Stromal cell of bone marrow (primary cell): ENCODE data around the gene NTNG1.

ENCODE experiments used
- DNase-seq: peaks from one replicate; pipeline ENCODE4 v3.0.0-alpha.2; 2012; ENCODE audit warnings: low read depth

Gene NTNG1

DNA sequence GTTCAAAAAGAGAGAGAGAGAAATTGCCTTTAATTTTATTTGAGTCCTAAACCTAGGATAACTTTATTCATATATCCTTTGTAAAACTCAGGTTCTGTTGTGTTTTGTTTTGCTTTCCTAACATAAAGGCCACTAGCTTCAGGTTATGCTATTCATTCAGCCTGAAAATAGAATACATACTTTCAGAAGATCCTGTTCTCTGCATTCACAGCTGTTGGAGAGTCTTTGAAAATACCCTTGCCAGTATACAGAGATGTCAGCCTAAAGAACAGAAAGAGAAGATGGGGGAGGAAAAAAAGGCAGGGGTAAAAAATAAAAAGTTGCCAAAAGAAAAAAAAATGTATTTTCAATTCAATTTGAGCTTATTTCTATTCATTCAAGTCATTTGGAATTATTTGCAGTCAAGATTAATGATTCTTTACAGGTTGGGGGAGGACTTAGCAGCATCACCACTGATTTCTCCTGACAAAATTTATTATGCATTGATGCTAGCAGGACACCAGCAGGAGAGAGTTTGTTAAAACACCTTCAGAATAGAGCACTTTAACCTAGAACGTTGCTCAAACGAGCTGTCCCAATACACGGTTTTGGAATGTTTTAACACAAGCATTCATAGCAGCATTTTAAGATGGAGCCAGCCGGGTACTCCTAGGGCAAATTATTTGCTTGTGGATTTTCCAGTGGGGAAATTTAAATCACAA is 318.5 kb downstream of the NTNG1 start:
- no peak for DNase-seq

GRCh38 chr1:107460035-107460434 is 319.2 kb downstream of the NTNG1 start:
- no peak for DNase-seq

DNA sequence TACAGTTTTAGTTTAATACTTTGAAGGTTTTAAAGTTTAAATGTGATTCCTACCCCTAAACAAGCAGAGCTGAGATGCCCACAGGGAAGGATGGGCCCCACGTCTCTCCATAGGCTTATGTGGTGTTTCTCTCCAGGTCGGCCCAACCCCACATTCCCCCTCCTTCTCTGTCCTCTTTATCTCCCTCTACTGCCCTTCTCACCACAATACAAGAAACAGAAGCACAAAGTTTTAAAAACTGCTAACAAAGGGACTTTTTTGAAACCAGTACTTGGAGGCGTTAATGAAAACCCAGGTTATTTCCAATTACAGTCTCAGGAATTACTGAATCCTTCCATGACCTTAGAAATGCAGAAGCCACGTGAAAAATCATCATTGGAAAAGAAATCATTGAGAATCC is 324.0 kb downstream of the NTNG1 start:
- no peak for DNase-seq

GRCh38 chr1:107467286-107467685 is 326.4 kb downstream of the NTNG1 start:
- DNase-seq: no peak

DNA sequence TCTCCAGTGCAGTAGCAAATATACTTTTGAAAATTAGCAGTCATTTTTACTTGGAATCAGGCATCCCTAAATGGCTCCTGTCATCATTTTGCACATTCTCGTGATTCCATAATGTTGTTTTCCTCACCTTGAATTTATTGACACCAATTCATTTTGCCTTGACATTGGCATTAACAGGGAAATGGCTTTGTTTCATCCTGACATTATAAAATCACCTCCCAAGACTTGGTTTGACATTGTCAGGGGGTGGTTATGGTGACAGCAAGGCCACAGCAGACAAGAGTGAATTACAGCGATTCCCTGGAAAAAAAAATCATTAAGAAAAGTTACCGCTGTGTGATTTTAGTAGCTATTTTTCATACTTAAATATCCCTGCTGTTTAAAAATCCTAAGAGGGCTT is 327.0 kb downstream of the NTNG1 start:
- no peak for DNase-seq

DNA sequence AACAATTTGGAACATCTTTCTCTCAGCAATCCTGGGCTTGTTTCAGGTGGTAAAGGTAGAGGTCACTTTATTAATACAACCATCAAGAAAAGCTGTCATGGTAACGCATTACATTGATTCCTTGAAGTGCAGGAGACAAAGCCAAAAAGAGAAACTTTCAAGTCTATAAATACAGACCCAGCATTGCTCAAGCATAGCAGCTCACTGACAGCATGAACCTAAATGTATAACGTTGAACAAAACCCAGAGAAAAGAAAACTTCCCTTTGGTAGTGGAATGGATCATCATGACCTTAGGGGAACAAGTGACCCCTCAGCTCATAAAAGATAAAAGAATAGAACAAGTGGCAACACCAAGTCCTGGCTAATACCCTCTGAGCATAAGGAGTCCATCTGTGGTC is 332.2 kb downstream of the NTNG1 start:
- no peak for DNase-seq

- DNase-seq: no peak
Measured at GRCh38 chr1:107474877-107475612, 334.2 kb downstream of the NTNG1 start.

- DNase-seq: no peak
Measured at GRCh38 chr1:107477233-107477632, 336.4 kb downstream of the NTNG1 start.

DNA sequence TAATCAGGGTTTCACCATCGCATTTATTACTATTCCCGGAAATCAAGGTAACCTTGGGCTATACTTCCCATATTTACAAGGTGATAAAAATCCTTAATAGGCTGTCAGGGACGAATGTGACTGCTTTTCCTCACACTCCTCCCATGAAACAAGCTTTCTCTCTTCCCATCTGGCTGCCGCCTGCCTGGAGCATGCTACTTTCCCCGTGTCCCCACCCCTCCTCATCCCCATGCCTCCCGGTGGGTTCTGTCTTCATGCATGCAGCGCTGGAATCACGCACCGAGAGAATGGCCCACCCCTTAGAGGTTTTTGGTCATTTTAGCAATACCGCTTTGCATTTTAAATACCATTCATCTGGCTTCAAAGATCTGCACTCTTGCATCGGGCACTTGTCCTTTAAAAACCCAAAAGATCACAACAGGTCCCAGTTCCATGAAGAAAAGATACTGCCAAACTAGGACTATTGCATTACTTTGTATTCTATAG is 339.1 kb downstream of the NTNG1 start:
- no peak for DNase-seq

- no peak for DNase-seq
Measured at GRCh38 chr1:107480548-107481415, 339.9 kb downstream of the NTNG1 start.

- no peak for DNase-seq
Measured at GRCh38 chr1:107481756-107482384, 341.0 kb downstream of the NTNG1 start.

- DNase-seq: no peak
Measured at GRCh38 chr1:107483949-107484348, 343.1 kb downstream of the NTNG1 start.

DNA sequence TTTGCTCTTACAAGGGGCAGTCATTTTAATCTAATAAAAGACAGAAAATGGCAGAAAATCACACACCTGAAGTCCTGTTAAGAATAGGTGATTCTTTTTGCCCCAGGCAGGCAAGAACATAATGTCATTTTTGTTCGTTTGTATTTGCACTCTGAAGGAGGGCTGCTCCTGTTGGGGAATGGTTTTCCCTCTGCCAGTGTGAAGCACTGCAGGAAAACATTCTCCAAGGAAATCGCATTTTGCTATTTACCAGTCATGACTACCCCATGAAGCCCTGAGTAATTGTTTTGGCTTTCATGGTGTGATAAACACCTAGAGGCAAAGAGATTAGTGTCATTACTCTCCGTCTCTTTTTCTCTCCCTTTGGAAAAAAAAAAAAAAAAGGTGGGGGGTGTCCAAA is 345.5 kb downstream of the NTNG1 start:
- no peak for DNase-seq

DNA sequence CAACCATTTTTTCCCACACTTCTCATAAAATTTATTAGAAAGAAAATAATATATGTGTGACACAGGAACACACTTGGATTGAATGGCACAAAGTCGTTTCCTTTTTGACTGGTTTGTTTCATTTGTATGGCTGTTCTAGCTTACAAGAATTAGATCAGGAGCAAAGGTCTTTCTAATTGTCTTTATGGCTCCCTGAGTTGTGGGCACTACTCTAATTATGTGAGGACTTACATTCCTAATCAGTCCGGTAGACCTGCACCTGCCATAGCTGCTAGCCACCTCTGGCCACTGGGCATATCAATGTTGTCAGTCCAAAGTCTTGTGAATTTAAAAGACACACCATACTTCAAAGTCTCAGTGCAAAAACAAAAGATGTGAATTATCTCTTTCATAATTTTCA is 346.7 kb downstream of the NTNG1 start:
- DNase-seq: no peak

- no peak for DNase-seq
Measured at GRCh38 chr1:107491582-107491981, 350.7 kb downstream of the NTNG1 start.

DNA sequence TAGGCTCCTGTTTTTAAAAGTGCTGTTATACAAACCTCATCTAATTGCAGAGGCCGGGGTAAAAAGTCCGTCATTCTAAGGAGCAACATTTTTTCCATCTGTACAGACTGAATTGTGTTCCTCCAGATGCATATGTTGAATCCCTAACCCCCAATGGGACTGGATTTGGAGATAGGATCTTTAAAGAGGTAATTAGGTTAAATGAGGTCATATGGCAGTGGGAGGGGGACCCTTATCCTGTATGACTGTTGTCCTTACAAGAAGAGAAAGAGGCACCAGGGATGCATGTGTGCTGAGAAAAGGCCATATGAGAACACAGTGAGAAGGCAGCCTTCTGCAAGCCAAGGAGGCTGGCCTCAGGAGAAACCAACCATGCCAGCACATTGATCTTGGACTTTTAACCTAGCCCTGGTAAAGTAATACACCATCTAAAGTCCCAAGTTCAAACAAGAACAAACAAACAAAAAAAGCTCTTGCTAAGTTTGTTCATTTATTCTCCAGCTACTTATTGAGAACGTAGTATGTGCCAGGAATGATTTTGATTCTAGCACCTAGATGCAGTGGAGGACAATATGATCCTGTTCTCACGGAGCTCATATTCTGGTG is 352.4 kb downstream of the NTNG1 start:
- no peak for DNase-seq

- no peak for DNase-seq
Measured at GRCh38 chr1:107494061-107494460, 353.2 kb downstream of the NTNG1 start.

DNA sequence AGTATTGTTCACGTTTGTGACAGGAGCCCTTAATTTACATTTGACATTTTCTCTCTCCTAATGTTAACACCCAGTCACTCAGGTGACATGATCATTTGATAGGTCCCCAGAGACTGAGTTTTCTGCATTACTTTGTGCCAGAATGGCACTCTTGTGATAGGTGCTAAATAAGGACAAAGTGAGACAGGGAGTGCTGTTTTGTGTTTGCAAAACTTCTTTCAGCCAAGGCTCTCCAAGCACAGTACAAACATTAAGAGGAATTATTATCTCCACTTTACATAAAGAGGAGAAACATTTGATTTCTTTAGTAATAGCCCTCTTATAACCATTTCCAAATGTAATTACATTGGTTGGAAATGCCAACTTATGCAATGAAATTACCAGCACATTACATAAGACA is 355.2 kb downstream of the NTNG1 start:
- DNase-seq: no peak

GRCh38 chr1:107499139-107499744 is 358.4 kb downstream of the NTNG1 start:
- DNase-seq: no peak

- no peak for DNase-seq
Measured at GRCh38 chr1:107501081-107501605, 360.3 kb downstream of the NTNG1 start.

DNA sequence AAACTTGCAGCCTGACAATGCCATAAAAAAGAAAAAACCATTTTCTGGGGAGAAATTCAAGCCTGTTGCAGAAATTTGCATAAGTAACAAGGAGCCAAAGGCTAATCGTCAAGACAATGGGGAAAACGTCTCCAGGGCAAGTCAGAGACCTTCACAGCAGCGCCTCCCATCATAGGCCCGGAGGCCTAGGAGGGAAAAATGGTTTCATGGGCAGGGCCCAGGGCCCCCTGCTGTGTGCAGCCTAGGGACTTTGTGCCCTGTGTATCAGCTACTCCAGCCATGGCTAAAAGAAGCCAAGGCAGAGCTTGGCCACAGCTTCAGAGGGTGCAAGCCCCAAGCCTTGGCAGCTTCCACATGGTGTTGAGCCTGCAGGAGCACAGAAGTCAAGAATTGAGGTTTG is 369.5 kb downstream of the NTNG1 start:
- DNase-seq: no peak
